Gastrocnemius medialis (tissue), 4 donors: ENCODE results near the gene SH2D5. TPM values are rescaled to one million over a fixed set of nuclear protein-coding genes. Genes with fewer than 3 reads are reported as not detected.

Source experiments
- ATAC-seq, 2 donors: fragments of 150-250 bp; one replicate each; pipeline ENCODE4 v1.9.1; 2016
- DNase-seq, 2 donors: peaks; one replicate each; pipeline ENCODE4 v3.0.0-alpha.2; 2019
- H3K27ac ChIP-seq, 4 donors: fragments of 200-600 bp; sonication (generic); 1 replicate in 1 of 4; 2 replicates in 3 of 4; pipeline ENCODE4 v1.5.1; 2016 to 2018; ENCODE audit warnings: mild to moderate bottlenecking in 2 of 4, moderate library complexity in 1 of 4
- H3K27me3 ChIP-seq, 3 donors: fragments of 200-600 bp; sonication (generic) in 2 of 3; 1 replicate in 1 of 3; 2 replicates in 2 of 3; pipeline versions ENCODE4 v1.5.1 to v1.6.0; 2016 to 2019; ENCODE audit warnings: mild to moderate bottlenecking in 1 of 3, moderate library complexity in 1 of 3
- H3K36me3 ChIP-seq, 2 donors: fragments of 200-600 bp; sonication (generic) in 1 of 2; one replicate each; pipeline ENCODE4 v1.5.1; 2017 to 2018
- H3K4me1 ChIP-seq, 2 donors: fragments of 200-600 bp; sonication (generic) in 1 of 2; one replicate each; pipeline ENCODE4 v1.5.1; 2016 to 2017; ENCODE audit warnings: mild to moderate bottlenecking in 2 of 2
- H3K4me3 ChIP-seq, 4 donors: fragments of 200-600 bp; sonication (generic) in 3 of 4; 1 replicate in 1 of 4; 2 replicates in 3 of 4; pipeline ENCODE4 v1.5.1; 2016 to 2019; ENCODE audit warnings: mild to moderate bottlenecking in 2 of 4
- H3K9me3 ChIP-seq, 3 donors: fragments of 200-600 bp; sonication (generic) in 2 of 3; 1 replicate in 1 of 3; 2 replicates in 2 of 3; pipeline ENCODE4 v1.5.1; 2016 to 2019
- CTCF ChIP-seq, 5 experiments: fragments of 450-650 bp in 3 of 5; fragments of 200-600 bp in 2 of 5; sonication (generic) in 2 of 5; IDR thresholded peaks in 4 of 5; conservative IDR thresholded peaks in 1 of 5; 1 replicate in 4 of 5; 2 replicates in 1 of 5; pipeline ENCODE4 v1.5.1; 2016 to 2019; ENCODE audit warnings: antibody characterized with exemption in 5 of 5, mild to moderate bottlenecking in 3 of 5, moderate library complexity in 3 of 5
- POLR2A ChIP-seq, 2 donors: fragments of 450-650 bp; IDR thresholded peaks; one replicate each; pipeline ENCODE4 v1.6.1; 2017; ENCODE audit warnings: antibody characterized with exemption in 2 of 2, mild to moderate bottlenecking in 2 of 2, moderate library complexity in 2 of 2
- in situ Hi-C, 4 donors: fragments of 200-750 bp; cut with MboI; loops; one replicate each; pipeline versions ENCODE4 v1.15.0 to v1.8.0; 2017; ENCODE audit warnings: low sequenced_read_pairs in 4 of 4
- intact Hi-C: fragments of 100-400 bp; cut with DNase I; formaldehyde crosslinking; loops from one replicate; pipeline ENCODE4 v1.15.1; 2023; ENCODE audit warnings: low total_unique reads
- total RNA-seq, 4 donors: library from RNA; depleted of rRNA; stranded (reverse); fragments of >200 nt; gene quantifications; one replicate each; pipeline versions ENCODE4 v1.1.0 to v1.2.3, GENCODE V29; 2016

Gene SH2D5
- total RNA-seq, 4 donors from 2014 or later: 0.53 TPM; not detected in 3

GRCh38 chr1:20672265-20672632 is 60.3 kb downstream of the SH2D5 start:
- intact Hi-C loops: no loop called here
- no peak for DNase-seq
- TF ChIP-seq CTCF (IDR thresholded peaks at IDR 0.05 in 4 of 5, conservative IDR thresholded peaks at IDR 0.05 in 1 of 5) (no peak), POLR2A (IDR thresholded peaks at IDR 0.05) (no peak)

GRCh38 chr1:20670936-20671335 is 61.6 kb downstream of the SH2D5 start:
- no peaks in the 10 kb centered on the region for H3K36me3 ChIP-seq
- DNase-seq (no peak), ATAC-seq (no peak)
- no peak overlapping the region for H3K27ac ChIP-seq
- no peaks in the 10 kb centered on the region for H3K4me1 ChIP-seq
- H3K4me3 ChIP-seq: no peak overlapping the region
- in situ Hi-C loops (no loop called here), intact Hi-C loops (no loop called here)
- TF ChIP-seq POLR2A (IDR thresholded peaks at IDR 0.05): no peak
- no peak for TF ChIP-seq CTCF (IDR thresholded peaks at IDR 0.05 in 4 of 5, conservative IDR thresholded peaks at IDR 0.05 in 1 of 5)
- no peaks in the 10 kb centered on the region for H3K27me3 ChIP-seq
- H3K9me3 ChIP-seq: no peaks in the 10 kb centered on the region

More at GRCh38 chr1:20672265-20672632, 60.3 kb downstream of the SH2D5 start:
- H3K4me3 ChIP-seq: no peak overlapping the region
- in situ Hi-C loops: no loop called here
- no peaks in the 10 kb centered on the region for H3K36me3 ChIP-seq
- no peak overlapping the region for H3K27ac ChIP-seq
- H3K4me1 ChIP-seq: no peaks in the 10 kb centered on the region
- ATAC-seq: no peak
- no peaks in the 10 kb centered on the region for H3K27me3 ChIP-seq
- no peaks in the 10 kb centered on the region for H3K9me3 ChIP-seq

Other genes starting within 250 kb of the SH2D5 start
- 1 to 10 TPM; 1.3 to 2.5 (median 1.5) TPM for gene CAMK2N1, start 246.5 kb downstream of the SH2D5 start, total RNA-seq
- gene MUL1, start 224.6 kb downstream of the SH2D5 start, total RNA-seq: 10 to 100 TPM; 32.8 to 44.5 (median 38.8) TPM
- under 1 TPM in 2 of 4 donors, not detected in 2; 0.09 to 0.10 TPM for gene FAM43B, start 180.1 kb downstream of the SH2D5 start, total RNA-seq
- 1 to 10 TPM in 3 of 4 donors, under 1 TPM in 1; 0.71 to 1.7 (median 1.2) TPM for gene CDA, start 143.6 kb downstream of the SH2D5 start, total RNA-seq
- gene PINK1, start 99.2 kb downstream of the SH2D5 start, total RNA-seq: 100 to 1,000 TPM; 376 to 478 (median 414) TPM
- 100 to 1,000 TPM in 2 of 4 donors, 10 to 100 TPM in 2; 63.0 to 110 (median 99.8) TPM for gene DDOST, start 71.3 kb downstream of the SH2D5 start, total RNA-seq
- 1 to 10 TPM; 2.6 to 3.8 (median 3.0) TPM for gene KIF17, start 14.7 kb downstream of the SH2D5 start, total RNA-seq
- gene HP1BP3, start 54.6 kb upstream of the SH2D5 start, total RNA-seq: 100 to 1,000 TPM in 2 of 4 donors, 10 to 100 TPM in 2; 73.9 to 121 (median 108) TPM